GM23338 (cell line): ENCODE data around the gene SLC23A2. TPM values are rescaled to one million over a fixed set of nuclear protein-coding genes. Genes with fewer than 3 reads are reported as not detected.

Experiments used
- ATAC-seq: fragments of 200-7000 bp; cut with Tn5 transposase; 3 replicates; pipeline ENCODE4 v1.9.1; 2020
- DNase-seq: peaks from one replicate; pipeline ENCODE4 v3.0.0-alpha.2; 2015; ENCODE audit warnings: low spot score
- H2AFZ ChIP-seq: fragments of 200-600 bp; sonication (generic); 2 replicates; pipeline ENCODE4 v1.8.0; 2016; ENCODE audit warnings: antibody characterized with exemption, mild to moderate bottlenecking, moderate library complexity
- H3F3A ChIP-seq: fragments of 200-600 bp; sonication (generic); replicated peaks from 2 replicates; pipeline ENCODE4 v1.8.0; 2017; ENCODE audit warnings: antibody characterized with exemption, mixed run types, low read depth
- H3K27ac ChIP-seq: fragments of 200-600 bp; sonication (generic); 2 replicates; pipeline ENCODE4 v1.6.1; 2016; ENCODE audit warnings: low read depth
- H3K27me3 ChIP-seq: fragments of 200-600 bp; sonication (generic); 2 replicates; pipeline ENCODE4 v1.8.0; 2016; ENCODE audit warnings: mild to moderate bottlenecking, mixed run types, moderate library complexity; ENCODE audit not compliant: insufficient read depth
- H3K36me3 ChIP-seq: fragments of 200-600 bp; sonication (generic); 2 replicates; pipeline ENCODE4 v1.8.0; 2016; ENCODE audit warnings: mild to moderate bottlenecking; ENCODE audit not compliant: insufficient read depth
- H3K4me1 ChIP-seq: fragments of 200-600 bp; sonication (generic); 2 replicates; pipeline ENCODE4 v1.8.0; 2016; ENCODE audit warnings: mild to moderate bottlenecking, moderate library complexity; ENCODE audit not compliant: insufficient read depth
- H3K4me2 ChIP-seq: fragments of 200-600 bp; sonication (generic); 2 replicates; pipeline ENCODE4 v1.7.1; 2017; ENCODE audit warnings: mixed run types
- H3K4me3 ChIP-seq: fragments of 200-600 bp; sonication (generic); 2 replicates; pipeline ENCODE4 v1.6.1; 2016; ENCODE audit warnings: mixed run types
- H3K79me2 ChIP-seq: fragments of 200-600 bp; sonication (generic); replicated peaks from 2 replicates; pipeline ENCODE4 v1.8.0; 2017; ENCODE audit warnings: mild to moderate bottlenecking; ENCODE audit not compliant: insufficient read depth
- H3K9me2 ChIP-seq: fragments of 200-600 bp; sonication (generic); 2 replicates; pipeline ENCODE4 v1.8.0; 2017; ENCODE audit not compliant: insufficient read depth
- H4K20me1 ChIP-seq: fragments of 200-600 bp; sonication (generic); replicated peaks from 2 replicates; pipeline ENCODE4 v1.8.0; 2017; ENCODE audit warnings: mild to moderate bottlenecking; ENCODE audit not compliant: insufficient read depth
- H3K27ac Mint-ChIP-seq: 2 replicates; pipeline ENCODE4 v1.8.0; 2020; ENCODE audit warnings: inconsistent platforms, mild to moderate bottlenecking, moderate library complexity, mixed read lengths
- H3K27me3 Mint-ChIP-seq: 3 replicates; pipeline ENCODE4 v1.8.0; 2022; ENCODE audit warnings: low read depth, mild to moderate bottlenecking, moderate library complexity, mixed read lengths, inconsistent platforms; ENCODE audit not compliant: insufficient read depth, poor library complexity
- H3K36me3 Mint-ChIP-seq: 3 replicates; pipeline ENCODE4 v1.8.0; 2021; ENCODE audit warnings: low read depth, mild to moderate bottlenecking, inconsistent platforms, moderate library complexity, mixed read lengths
- H3K4me1 Mint-ChIP-seq: 3 replicates; pipeline ENCODE4 v1.8.0; 2020; ENCODE audit warnings: mild to moderate bottlenecking, inconsistent platforms, mixed read lengths
- H3K4me3 Mint-ChIP-seq: 3 replicates; pipeline ENCODE4 v1.8.0; 2021; ENCODE audit warnings: moderate library complexity, mild to moderate bottlenecking, inconsistent platforms, mixed read lengths
- H3K9me3 Mint-ChIP-seq: 3 replicates; pipeline ENCODE4 v1.8.0; 2020; ENCODE audit warnings: moderate library complexity, mild to moderate bottlenecking, inconsistent platforms, mixed read lengths
- ETS1 ChIP-seq: IDR thresholded peaks from 2 replicates; pipeline ENCODE4 v1.6.1; 2016; ENCODE audit warnings: antibody characterized with exemption
- EZH2 ChIP-seq: fragments of 200-600 bp; sonication (generic); IDR thresholded peaks from one replicate; pipeline ENCODE4 v1.8.0; 2017; ENCODE audit warnings: antibody characterized with exemption, mild to moderate bottlenecking, low read depth; ENCODE audit not compliant: unreplicated experiment
- EZH2phosphoT487 ChIP-seq: fragments of 200-600 bp; sonication (generic); IDR thresholded peaks from one replicate; pipeline ENCODE4 v1.8.1; 2018; ENCODE audit warnings: antibody characterized with exemption; ENCODE audit not compliant: unreplicated experiment
- POLR2AphosphoS5 ChIP-seq: IDR thresholded peaks from 2 replicates; pipeline ENCODE4 v1.6.1; 2016; ENCODE audit warnings: antibody characterized with exemption, low read depth
- REST ChIP-seq: IDR thresholded peaks from one replicate; pipeline ENCODE4 v1.6.1; 2018; ENCODE audit warnings: antibody characterized with exemption; ENCODE audit not compliant: unreplicated experiment
- ZNF331 ChIP-seq: fragments of 250-450 bp; sonication (Bioruptor Pico); IDR thresholded peaks from 2 replicates; pipeline ENCODE4 v1.5.0; 2020; ENCODE audit warnings: low read depth, mild to moderate bottlenecking, moderate library complexity
- ZNF462 ChIP-seq: fragments of 250-450 bp; sonication (Bioruptor Pico); IDR thresholded peaks from 2 replicates; pipeline ENCODE4 v1.5.0; 2020; ENCODE audit warnings: mild to moderate bottlenecking, moderate library complexity
- polyA plus RNA-seq: library from polyadenylated mRNA; unstranded; fragments of >200 nt; fragmentation: Nextera tagmentation; extraction: Ambion mirVana; gene quantifications from 2 replicates; pipeline ENCODE4 v1.2.1, GENCODE V29; 2016
- total RNA-seq: library from RNA; depleted of rRNA; stranded (reverse); fragments of >200 nt; shearing (Covaris generic); gene quantifications from 2 replicates; pipeline ENCODE4 v1.2.3, GENCODE V29; 2014

Gene SLC23A2
- total and polyA plus RNA-seq, 2 experiments from 2014 or later = 4.4 to 20.2 TPM

- TF ChIP-seq REST = no peak
- TF ChIP-seq EZH2phosphoT487 = no peak
- TF ChIP-seq ETS1 = no peak
- no peak for TF ChIP-seq EZH2
- TF ChIP-seq ZNF331 (CRISPR knock-in tag) = no peak
Measured at GRCh38 chr20:4812641-4813075, 188.7 kb downstream of the SLC23A2 start (continued).

GRCh38 chr20:4812216-4812615 lies 189.1 kb downstream of the SLC23A2 start:
- TF ChIP-seq EZH2 = no peak
- Mint-ChIP-seq H3K4me1 (peaks cover 41% of the 10 kb centered on the region), H3K36me3 (peaks cover 3% of the 10 kb centered on the region; the same call in 2 of the 3 replicates), H3K9me3 (no peaks in the 10 kb centered on the region; the same call in 1 of the 3 replicates), H3K27ac (no peak overlapping the region), H3K4me3 (no peak overlapping the region), H3K27me3 (peaks cover 14% of the 10 kb centered on the region)
- Histone ChIP-seq H3K27ac (no peak overlapping the region), H3K4me3 (no peak overlapping the region), H3K36me3 (no peaks in the 10 kb centered on the region), H4K20me1 (no peaks in the 10 kb centered on the region), H3K79me2 (no peaks in the 10 kb centered on the region), H3K4me2 (no peak overlapping the region), H3K27me3 (no peaks in the 10 kb centered on the region), H3F3A (no peaks in the 10 kb centered on the region), H3K4me1 (peaks cover 14% of the 10 kb centered on the region), H3K9me2 (0 out of 2 replicates have a peak, but pooled peaks cover 1% of the 10 kb centered on the region), H2AFZ (no peak overlapping the region)
- DNase-seq (no peak), ATAC-seq (no peak)

GRCh38 chr20:4811661-4812181 lies 189.6 kb downstream of the SLC23A2 start:
- Histone ChIP-seq H2AFZ (no peak overlapping the region), H3K27me3 (no peaks in the 10 kb centered on the region), H3K4me2 (no peak overlapping the region), H3K4me1 (peaks cover 14% of the 10 kb centered on the region), H3K9me2 (no peaks in the 10 kb centered on the region), H3K4me3 (no peak overlapping the region), H3K36me3 (no peaks in the 10 kb centered on the region), H4K20me1 (no peaks in the 10 kb centered on the region), H3K27ac (no peak overlapping the region), H3F3A (no peaks in the 10 kb centered on the region), H3K79me2 (no peaks in the 10 kb centered on the region)
- H3K27ac Mint-ChIP-seq = no peak overlapping the region
- H3K4me1 Mint-ChIP-seq = peaks cover 41% of the 10 kb centered on the region
- H3K27me3 Mint-ChIP-seq = peaks cover 14% of the 10 kb centered on the region
- no peaks in the 10 kb centered on the region; the same call in 1 of the 3 replicates for H3K9me3 Mint-ChIP-seq
- ATAC-seq = no peak
- no peak overlapping the region for H3K4me3 Mint-ChIP-seq
- no peak for DNase-seq
- H3K36me3 Mint-ChIP-seq = no peaks in the 10 kb centered on the region; the same call in 2 of the 3 replicates
- TF ChIP-seq ZNF462 (CRISPR knock-in tag) = no peak
- no peak for TF ChIP-seq EZH2phosphoT487
- no peak for TF ChIP-seq POLR2AphosphoS5
